Activated CD4-positive, alpha-beta T cell treated with anti-CD3 and anti-CD28 coated beads, Interleukin-2, amount 50 U/mL, for 48 hours (primary cell): ENCODE data around the gene CPXM1.
A peak's percentile ranks its signal among the peaks of the same experiment; 100 is the strongest.

Experiments
- DNase-seq, 2 experiments: peaks; one replicate each; pipeline ENCODE4 v3.0.0-alpha.2; 2020

CPXM1 gene

DNA sequence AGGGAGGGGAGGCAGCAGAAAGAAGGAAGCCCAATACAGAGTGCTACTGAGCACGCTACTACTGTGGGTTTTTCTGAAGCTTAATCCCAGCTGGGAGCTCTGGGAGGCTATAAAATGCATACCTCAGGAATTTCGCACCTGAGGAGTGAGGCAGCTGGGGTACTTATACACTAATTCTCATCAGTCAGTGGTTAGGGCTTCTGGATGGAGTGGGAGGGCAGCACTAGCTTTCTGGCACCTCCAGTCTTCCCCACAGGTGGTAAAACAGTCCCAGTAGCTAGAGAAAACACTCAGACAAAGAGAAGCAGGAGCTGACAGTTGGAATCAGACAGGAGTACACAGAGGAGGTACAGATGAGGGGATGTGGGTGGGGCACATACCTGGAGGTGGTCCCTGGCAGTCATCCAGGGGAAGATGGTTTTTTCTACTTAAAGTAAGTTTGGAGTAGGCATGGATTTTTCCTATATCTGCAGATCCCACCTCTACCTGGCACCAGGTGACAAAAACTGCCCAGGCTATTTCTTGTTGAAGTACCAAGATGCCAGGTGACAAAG lies 37.8 kb downstream of the CPXM1 start:
- DNase-seq, result no peak

DNA sequence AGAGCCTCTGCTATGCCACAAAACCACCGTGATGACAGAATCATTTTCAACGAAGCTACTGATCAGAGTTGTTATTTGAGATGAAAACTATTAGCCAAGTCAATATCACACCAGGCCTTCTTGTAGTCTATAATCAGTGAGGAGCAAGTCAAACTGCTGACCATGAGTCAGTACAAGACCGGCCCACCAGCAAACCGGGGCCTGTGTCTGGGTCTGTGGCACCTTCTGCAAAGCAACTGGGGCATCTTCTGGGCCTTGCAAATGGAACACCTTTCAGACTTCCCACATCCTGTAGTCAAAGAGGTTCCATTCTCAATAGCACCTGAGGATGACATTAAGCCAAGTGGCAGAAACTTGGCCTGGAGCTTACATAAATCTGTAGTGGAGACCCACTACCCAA lies 38.5 kb downstream of the CPXM1 start:
- no peak for DNase-seq

DNA sequence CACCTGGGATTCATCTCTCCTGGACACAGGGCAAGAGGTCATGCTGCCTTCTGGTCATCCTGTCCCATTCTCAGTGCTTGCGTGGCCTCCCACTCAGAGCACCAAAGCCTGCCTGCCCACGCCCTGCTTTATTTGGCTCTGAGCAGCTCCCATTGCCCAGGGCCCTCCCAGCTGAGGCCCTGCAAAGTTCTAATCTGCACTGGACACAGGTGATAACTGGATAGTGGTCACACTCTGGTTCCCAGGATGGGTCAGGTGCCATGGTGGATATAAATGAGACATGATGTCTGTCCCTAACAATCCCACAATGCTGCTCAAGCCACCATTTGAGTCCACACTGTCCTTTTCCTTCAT lies 39.5 kb downstream of the CPXM1 start:
- no peak for DNase-seq

DNA sequence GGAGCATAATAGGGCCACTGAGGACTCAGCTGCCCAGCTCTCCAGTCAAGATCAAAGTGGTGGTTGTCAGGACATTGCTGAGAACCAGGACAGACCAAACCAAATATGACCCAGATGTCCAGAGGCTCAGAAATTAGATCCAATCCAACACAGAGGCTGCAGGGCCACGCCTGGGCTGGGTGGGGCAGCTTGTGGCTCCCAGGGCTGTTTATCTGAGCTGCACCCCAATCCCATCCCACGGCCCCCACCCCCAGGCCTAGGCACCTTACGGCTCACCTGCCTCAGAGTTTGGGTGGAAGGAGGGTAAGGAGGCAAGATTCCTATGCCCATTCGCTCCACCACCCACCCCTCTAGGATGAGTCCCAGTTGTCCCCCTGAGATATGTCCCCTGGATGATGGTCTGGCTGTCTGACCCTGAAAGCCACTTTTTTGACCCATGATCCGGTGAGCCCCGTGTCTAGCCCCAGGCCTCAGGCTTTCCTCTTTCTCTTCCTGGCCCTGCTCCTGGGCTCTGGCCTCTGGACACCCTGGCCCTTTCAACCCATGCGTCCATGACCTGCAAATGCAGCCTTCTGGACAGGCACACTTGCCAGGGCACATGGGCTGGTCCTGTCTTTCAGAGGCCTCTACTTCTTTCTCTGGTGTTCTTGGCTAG lies 40.0 kb downstream of the CPXM1 start:
- DNase-seq, result no peak

DNA sequence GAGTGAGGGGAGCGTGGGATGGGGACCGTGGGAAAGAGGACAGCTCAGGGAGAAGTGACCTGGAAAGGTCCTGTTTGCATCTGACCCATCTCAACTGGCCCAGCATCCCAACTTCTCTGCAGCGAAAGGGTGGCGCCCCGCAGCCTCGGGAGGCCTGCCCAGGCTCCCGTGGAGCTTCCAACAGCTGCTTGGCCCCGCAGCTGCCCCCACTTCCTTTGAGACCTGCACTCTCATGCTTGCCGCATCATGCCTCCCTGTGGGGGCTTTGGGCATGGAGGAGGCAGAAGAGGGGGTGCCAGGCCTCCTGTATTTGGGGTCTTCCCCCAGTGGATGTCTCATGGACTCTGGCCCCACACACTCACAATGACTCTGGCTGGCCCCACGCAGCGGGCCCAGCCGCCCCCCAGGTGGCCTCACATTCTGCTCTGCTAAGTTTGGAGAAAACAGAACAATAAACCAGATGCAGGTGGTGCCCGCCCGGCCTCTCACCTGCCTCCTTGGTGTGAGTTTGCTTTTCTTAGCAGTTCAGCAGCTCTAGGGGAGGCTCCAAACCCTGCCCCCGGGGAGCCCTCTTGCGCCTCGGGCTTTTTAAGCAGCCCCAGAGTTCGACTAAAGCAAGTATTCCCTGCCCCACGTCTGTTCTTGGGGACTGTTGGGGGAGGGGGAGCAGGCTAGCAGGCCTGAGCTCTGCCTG lies 40.7 kb downstream of the CPXM1 start:
- no peak for DNase-seq

DNA sequence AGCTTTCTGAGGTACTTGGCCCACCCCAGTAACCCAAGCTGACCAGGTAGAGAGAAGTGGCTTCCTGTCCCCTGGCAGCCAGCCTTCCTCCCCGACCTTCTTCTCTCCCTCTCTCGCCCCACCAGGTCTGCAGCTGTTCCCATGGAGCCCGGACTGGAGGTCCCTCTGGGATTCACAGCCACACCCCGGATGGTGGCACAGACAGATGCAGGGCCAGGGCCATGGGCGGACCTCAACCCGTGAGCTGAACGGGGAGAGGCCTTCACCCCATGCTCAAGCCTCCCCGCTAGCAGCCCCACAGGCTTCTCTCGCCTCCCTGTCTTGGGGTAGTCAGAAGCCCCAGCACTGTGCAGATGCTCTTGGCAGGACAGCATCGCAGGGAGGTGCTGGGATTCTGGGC lies 41.3 kb downstream of the CPXM1 start:
- no peak for DNase-seq

DNA sequence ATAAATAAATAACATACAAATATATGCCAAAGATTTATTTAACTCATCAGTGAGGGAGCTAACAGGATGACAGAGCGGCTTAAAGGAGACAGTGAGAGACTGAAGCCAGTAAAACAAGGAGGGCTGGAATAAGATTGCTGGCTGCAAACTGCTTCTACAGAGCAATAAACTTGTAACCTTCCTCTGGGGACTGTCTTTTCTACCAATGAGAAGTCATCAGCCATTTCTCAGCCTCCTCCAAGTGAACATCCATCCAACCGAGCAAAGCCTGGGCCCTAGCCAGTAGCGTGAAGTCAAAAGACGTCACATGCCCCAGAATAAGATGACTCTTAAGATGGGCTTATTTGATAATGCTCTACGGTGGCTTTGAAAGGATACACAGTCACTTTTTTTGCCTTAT lies 42.5 kb downstream of the CPXM1 start:
- no peak for DNase-seq

DNA sequence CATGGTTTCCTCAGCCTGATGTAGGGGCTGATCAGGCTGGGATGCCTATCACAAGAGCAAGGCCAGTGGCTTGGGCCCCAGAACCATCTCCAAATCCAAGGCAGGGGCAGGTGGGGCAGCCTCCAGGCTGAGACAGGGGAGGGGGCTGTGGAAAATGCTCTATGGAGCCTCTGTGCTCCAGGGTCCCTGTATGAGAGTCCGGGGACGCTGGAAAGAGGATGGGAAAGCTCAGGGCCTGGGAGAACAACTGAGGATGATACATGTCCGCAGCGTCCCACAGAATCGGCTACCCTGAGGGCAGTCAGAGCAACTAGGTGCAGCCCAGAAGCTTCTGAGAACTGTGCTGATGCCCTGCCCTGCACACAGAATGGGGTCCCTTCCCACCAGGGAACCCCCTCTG lies 43.4 kb downstream of the CPXM1 start:
- DNase-seq, result no peak

DNA sequence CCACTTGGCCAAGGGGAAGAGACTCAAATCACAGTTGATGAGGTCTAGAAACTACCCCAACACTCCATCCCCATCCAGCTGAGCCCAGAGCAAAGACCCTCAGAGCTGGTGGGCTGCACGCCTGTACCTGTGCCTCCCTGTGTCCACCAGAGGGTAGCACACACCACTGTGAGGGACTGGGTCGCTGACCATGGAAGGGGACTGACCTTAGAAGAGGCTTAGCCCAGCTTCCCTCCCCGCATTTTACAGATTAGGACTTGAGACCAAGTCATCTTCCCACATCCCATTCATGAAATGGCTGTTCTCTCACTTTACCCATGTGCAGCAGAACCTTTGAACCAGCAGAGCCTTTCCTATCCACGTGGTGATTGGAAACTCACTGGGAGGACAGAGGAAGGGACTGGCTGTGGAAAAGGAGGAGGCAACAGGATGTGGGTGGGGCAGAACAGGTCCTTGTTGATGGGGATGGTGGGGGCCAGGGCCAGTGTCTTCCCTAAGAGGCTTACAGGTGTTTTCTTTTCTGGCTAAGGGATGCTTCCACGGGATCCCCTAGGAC lies 44.3 kb downstream of the CPXM1 start:
- no peak for DNase-seq

DNA sequence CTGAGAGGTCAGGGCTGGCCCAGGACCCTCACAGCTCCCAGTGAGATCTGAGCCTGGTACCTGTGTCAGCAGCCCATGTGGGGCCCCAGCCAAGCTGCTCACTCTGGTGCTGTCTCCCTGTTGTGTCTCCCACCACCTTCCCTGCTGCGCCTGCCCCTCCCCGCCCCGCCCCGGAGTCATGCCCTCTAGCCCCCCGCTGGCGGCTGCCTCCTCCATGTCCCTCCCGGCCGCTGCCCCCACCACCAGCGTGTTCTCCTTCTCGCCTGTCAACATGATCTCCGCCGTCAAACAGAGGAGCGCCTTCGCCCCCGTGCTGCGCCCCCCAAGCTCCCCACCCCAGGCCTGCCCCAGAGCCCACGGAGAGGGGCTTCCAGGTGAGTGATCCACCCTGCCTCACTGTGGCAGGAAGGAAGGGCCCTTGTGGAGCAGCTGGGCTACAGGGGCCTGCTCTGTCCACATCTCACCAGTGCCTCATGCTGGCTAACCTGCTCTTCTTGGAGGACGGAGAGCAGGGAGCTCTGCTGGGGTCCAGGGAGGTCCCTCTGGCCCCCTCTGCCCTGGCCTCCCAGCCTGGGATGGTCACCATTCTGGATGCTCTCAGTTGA lies 44.9 kb downstream of the CPXM1 start:
- DNase-seq, result no peak

DNA sequence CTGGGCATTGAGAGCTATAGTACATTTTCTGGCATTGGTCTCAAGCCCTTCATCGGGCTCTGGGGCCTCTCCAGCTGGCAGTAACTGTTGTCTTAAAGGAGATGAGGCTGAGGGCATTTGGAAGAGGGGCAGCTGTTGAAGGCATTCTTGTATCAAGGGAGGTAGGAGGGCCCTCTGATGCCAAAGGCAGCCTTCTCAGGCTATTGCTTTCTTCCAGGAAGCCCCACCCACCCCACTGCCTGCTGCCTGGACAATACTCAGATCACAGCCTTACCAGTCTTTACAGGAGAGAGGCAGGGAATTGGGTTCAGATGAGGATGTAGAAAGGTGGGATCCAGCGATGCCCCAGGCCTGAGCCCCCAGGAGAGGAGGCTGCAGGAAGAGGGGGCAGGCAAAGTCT lies 46.0 kb downstream of the CPXM1 start:
- no peak for DNase-seq

DNA sequence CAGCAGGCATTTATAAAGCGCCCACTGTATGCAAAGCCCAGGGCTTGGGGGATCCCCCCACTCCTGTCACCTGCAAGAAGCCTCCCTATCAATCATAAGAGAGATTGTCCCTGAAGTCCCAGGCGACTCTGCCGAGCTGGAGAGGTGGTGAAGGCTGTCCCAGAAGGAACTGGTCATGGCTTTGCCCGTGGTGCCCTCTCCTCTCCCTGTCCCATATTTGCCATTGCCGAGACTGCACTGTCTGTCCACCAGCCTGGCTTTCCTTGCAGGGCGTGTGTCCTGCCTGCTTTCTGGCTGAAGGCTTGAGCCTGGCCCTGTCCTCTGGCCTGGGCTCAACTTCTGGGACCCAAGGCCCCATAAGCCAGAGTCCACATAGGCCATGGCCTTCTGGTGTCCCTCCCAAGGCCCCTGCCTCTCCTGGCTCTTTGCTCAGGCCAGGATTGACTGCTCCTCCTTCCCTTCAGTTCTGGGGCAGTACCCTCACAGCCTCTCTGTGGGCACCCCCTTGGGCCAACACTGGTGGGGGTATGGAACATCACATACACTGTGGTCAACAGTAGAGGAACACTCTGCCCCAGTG lies 46.9 kb downstream of the CPXM1 start:
- no peak for DNase-seq

DNA sequence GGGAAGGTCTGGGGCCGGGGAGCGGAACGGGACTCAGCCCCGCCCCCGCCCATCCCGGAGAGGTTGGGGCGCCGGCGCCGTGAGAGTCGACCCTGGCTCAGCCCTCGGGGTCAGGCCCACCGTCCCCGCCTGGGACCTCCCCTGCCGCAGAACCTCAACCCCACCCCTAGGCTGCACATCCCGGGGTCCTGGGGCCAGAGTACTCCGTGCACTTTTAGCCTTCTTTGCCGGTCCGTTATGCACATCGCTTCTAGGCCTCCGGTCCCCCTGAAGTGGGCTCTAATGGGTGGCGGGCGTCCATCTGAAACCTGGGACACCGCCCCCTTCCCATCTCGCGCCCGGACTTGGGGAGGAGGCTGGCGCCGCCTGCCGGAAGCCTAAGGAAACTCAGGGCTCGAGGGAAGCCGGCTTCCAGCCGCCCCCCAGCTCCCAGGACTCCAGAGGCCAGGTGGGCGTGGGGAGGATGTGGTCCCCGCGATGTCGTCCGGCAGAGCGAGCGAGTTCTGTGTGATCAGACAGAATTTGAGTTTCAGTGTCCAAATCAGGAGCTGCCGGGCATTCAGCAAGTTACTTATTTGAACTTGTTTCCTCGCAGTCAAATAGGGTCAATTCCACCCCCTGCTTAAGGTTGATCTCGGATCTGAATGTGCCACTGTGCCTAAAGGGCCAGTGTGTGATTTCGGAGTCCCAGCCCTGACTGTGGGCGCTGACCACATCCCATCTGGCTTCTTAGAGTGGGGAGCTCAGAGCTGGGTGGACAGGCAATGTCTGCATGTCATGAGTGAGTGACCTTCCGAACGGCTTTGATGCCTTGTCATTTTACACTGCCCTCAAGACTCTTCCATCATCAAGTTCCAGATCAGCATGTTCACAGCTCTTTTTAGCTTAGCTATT lies 47.6 kb downstream of the CPXM1 start:
- peak; percentile 49 to 63 for DNase-seq

DNA sequence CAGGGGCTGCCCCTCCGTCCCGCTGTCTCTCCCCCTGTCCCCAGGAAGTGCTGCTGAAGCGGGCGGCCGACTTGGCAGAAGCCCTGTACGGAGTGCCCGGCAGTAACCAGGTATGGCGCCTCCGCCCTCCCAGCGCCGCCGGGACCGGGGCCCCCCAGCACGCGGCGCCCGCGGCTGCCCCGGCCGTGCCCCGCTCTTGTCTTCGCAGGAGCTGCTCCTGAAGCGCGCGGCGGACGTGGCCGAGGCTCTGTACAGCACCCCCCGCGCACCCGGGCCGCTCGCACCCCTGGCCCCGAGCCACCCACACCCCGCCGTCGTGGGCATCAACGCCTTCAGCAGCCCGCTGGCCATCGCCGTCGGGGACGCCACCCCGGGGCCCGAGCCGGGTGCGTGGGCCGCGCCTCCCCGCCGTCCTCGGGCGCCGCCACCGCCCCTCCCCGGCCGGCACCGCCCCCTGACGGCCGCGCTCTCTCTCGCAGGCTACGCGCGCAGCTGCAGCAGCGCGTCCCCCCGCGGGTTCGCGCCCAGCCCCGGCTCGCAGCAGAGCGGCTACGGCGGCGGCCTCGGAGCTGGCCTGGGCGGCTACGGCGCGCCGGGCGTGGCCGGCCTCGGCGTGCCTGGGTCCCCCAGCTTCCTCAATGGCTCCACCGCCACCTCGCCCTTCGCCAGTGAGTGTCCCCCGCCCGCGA lies 48.4 kb downstream of the CPXM1 start:
- DNase-seq, result peak; percentile 55 to 65

DNA sequence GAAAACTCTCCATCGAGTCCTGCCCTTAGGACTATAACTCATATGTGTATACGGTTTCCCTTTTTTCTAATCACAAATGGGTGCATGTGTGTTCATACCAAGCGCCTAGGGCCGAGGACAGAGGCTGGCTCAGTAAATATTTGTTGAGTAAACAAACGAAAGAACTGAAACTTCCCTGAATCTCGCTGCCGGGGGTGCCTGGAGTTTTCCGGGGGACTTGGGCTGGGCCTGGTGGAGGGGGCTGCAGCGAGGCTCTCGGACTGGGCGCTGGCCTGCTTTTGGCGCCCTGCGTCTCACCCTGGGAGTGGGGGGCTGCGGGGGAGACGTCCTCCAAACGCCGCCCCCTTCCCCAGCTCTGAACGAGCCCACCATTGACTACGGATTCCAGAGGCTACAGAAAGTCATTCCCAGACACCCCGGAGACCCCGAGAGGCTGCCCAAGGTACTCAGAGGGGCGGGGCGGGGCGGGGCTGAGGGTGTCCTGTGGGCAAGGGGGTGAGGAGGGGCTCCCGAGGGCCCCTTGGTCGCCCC lies 49.0 kb downstream of the CPXM1 start:
- no peak for DNase-seq

DNA sequence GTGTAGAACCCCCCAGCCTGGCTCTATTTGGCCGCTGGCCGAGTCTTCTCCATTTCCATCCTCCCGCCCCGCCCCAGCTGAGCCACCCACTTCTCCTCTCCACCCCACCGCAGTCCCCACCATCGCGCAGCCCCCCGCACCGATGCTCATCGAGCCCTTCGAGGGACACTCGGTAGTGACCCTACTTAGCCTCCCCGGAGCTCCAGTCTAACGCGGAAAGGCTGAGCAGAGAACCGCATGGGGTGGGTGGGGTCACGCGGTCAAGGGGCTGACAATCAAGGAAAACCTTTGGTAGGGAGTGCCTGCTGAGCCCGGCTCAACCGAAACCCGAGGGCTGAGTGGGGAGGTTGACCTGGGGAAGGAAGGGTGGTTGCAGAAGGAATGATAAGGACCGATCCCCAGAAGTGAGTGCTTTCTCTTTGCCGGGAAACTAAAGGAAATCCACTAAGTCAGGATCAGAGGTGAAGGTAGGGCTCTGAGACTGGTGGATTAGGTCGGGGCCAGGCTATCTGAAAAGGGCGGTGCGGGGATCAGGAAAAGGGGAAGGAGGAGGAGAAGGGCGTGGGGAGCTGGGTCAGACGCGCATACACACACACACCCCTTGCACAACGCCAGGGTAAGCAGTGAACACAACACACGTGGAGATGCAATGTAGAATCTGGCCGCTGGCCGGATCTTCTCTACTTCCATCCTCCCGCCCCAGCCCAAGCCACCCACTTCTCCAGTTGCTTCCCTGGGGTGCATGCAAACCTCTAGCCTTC lies 49.8 kb downstream of the CPXM1 start:
- no peak for DNase-seq

DNA sequence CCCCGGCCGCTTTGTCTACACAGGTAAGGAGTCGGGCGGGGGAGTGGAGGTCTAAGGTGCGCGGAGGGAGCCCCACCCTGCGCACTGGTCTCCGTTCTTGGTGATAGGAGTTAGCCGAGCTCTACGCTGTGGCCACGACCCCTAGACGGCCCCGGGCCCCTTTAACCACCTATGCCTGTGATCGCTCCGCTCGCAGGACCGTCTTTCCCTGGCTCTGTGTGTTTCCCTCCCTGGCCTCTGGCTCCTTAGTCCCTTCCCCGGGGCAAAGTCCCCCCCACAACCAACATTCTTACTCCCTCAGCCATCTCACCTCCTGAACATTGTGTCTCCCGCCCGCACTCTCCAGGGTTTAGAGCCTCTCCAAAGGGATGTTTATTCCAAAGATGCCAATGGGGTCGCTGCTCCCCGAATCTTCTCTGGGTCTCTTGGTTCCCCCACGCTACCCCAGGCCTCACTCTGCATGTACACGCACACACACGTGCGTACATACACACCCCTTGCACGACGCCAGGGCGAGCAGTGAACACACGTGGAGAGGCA lies 50.4 kb downstream of the CPXM1 start:
- DNase-seq, result no peak

DNA sequence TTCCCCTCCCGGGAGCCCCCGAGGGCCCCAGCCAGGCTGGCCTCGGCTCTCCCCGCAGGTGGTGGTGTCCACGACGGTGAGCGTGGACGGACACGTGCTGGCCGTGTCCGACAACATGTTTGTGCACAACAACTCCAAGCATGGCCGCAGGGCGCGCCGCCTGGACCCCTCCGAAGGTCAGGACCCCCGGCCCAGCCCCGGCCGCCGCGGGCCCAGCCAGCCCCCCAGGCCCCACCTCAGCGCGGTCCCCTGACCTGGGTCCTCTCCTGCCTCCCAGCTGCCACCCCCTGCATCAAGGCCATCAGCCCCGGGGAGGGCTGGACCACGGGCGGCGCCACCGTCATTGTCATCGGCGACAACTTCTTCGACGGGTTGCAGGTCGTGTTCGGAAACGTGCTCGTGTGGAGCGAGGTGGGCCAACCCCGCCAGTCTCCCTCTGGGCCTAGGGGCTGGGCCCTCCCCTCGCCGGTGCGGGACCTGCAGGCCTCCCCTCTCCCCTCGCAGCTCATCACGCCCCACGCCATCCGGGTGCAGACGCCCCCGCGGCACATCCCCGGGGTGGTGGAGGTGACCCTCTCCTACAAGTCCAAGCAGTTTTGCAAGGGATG lies 51.0 kb downstream of the CPXM1 start:
- DNase-seq, result no peak

DNA sequence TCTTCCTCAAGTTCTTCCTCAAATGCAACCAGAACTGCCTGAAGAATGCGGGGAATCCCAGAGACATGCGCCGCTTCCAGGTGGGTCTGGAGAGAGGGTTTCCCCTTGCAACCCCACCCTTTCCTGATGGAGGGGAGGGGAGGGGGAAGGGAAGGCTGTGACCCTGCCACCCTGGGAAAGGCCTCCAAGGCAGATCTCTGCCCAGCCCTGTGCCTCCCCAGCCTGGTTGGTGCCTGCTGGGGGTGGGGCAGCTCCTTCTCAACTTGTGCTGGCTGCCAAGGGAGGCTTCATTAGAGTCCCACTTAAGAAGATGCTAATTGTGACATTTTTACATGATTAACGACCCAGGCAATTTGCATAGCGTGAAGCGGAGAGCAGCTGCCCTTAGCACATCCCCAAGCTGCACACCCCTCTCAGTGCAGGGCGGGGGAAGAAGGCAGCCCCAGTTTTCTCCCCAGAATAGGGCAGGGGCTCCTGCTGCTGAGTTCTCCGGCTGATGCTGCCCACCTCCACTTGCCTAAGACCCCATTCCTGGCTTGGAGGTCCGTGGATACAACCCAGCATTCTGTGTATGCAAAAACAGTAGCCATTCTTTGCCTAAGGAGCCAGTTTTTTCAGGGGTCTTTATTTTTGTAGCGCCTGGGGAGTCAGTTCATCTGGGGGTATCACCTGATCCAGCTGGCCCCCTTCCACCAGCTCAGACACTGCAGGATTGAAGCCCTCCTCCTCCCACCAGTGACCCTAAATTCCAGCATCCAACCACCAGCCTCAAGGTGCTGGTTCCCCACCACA lies 51.7 kb downstream of the CPXM1 start:
- no peak for DNase-seq
